HG03342 (cell line): Measurements from ENCODE around the gene SOCS1.

ENCODE experiments used
- ATAC-seq: cut with Tn5 transposase; IDR thresholded peaks from one replicate; pipeline ENCODE4 v1.9.1; 2021; ENCODE audit warnings: mild to moderate bottlenecking, moderate library complexity; ENCODE audit not compliant: unreplicated experiment

SOCS1 gene

GRCh38 chr16:11289202-11289601 lies 33.2 kb upstream of the SOCS1 start:
- no peak for ATAC-seq

- ATAC-seq = no peak
Measured at GRCh38 chr16:11285842-11286241, 29.8 kb upstream of the SOCS1 start.

- ATAC-seq = no peak
Measured at GRCh38 chr16:11283820-11284248, 27.8 kb upstream of the SOCS1 start.

GRCh38 chr16:11280616-11281522 lies 24.9 kb upstream of the SOCS1 start, which contains the start of gene PRM1:
TSS of gene PRM1 (minus strand) at chr16:11281330. CDS start at chr16:11281238, 92 bp downstream.
- ATAC-seq = no peak

GRCh38 chr16:11278681-11279628 lies 23.0 kb upstream of the SOCS1 start:
- ATAC-seq = no peak

GRCh38 chr16:11277607-11278337 lies 21.8 kb upstream of the SOCS1 start:
- no peak for ATAC-seq

GRCh38 chr16:11276896-11277593 lies 21.0 kb upstream of the SOCS1 start:
- no peak for ATAC-seq

- no peak for ATAC-seq
Measured at GRCh38 chr16:11276143-11276895, 20.3 kb upstream of the SOCS1 start, which contains the start of gene PRM2. TSS of gene PRM2 (minus strand) at chr16:11276480. CDS start at chr16:11276370, 110 bp downstream.

- ATAC-seq = no peak
Measured at GRCh38 chr16:11274964-11275363, 19.0 kb upstream of the SOCS1 start.

GRCh38 chr16:11273721-11274324 lies 17.8 kb upstream of the SOCS1 start:
- ATAC-seq = no peak

- no peak for ATAC-seq
Measured at GRCh38 chr16:11272921-11273720, 17.1 kb upstream of the SOCS1 start, which contains the start of gene PRM3. TSS of gene PRM3 (minus strand) at chr16:11273629. CDS start at chr16:11273595, 34 bp downstream.

GRCh38 chr16:11272484-11272883 lies 16.5 kb upstream of the SOCS1 start:
- no peak for ATAC-seq

GRCh38 chr16:11271610-11272009 lies 15.6 kb upstream of the SOCS1 start:
- no peak for ATAC-seq

- no peak for ATAC-seq
Measured at GRCh38 chr16:11270602-11271162, 14.7 kb upstream of the SOCS1 start.

GRCh38 chr16:11268921-11269375 lies 12.9 kb upstream of the SOCS1 start, which contains the start of gene TNP2:
TSS of gene TNP2 (minus strand) at chr16:11269325. CDS start at chr16:11269262, 63 bp downstream.
- ATAC-seq = no peak

GRCh38 chr16:11265124-11265523 lies 9.1 kb upstream of the SOCS1 start:
- ATAC-seq = no peak

GRCh38 chr16:11264155-11264832 lies 8.3 kb upstream of the SOCS1 start:
- ATAC-seq = no peak
